RWPE1 (cell line): ENCODE measurements around the gene SCP2D1.

Experiments
- CTCF ChIA-PET: fragments of 350-600 bp; sonication (Branson Sonifier 250); formaldehyde crosslinking; extraction: SDS; loops from one replicate; lab custom pipeline; 2021; lab: Yijun Ruan, JAX
- POLR2A ChIA-PET: fragments of 400-600 bp; formaldehyde crosslinking; extraction: SDS; loops from one replicate; lab custom pipeline; 2020; ENCODE audit warnings: antibody characterized with exemption; ENCODE audit not compliant: low non-redundant PET; lab: Yijun Ruan, JAX
- DNase-seq: peaks from one replicate; pipeline ENCODE4 v3.0.0; 2012; ENCODE audit warnings: low spot score
- H3K27ac ChIP-seq: fragments of 450-650 bp; 2 replicates; pipeline ENCODE4 v1.5.1; 2017
- TF ChIP-seq, protein P1 (sequence below): fragments of 450-650 bp; conservative IDR thresholded peaks from 2 replicates; pipeline ENCODE4 v1.5.1; 2017; ENCODE audit warnings: low read depth, mild to moderate bottlenecking

SCP2D1 gene

DNA sequence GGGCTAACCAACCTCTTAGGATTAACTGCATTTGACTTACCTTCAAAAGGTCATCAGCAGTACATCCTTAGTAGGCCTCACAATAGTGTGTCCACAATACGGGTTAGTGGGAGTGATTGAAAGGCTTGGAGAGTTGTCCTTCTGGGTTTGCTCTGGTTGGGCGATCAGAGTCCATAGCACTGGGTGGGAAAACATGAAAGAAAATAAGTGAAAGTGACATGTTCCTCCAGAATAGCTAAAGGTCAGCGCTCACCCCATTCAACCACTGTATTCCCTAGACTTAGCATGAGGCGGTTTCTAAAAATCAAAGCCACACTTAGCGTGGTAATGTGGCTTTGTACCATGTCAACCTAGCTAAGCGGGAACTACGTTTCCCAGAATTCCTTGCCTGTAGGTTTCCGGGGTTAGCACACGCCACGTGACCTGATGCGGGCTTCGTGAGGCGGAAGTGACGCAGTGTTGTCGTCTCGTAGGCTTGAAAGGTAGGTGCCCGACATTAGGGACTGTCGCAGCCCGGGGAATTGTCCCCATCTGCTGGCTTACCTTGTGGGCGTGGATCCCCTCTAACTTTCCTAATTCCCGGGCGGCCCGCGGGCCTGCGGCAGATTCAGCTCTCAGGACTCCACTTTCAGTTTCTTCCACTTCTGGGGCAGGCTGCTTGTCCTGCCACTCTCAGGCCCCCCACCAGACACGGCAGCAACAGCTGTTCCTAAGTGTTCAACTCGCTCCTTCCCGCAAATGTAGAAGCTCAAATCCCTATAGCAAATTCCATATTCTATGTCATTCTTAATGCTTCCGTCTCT lies 19.8 kb upstream of the SCP2D1 start:
- CTCF ChIA-PET: interaction anchor here (0.6 to 1.2 kb wide), 3 partner anchors 156 to 412 kb away, joined by 3 to 5 read pairs (median 4); no protein-coding TSS in a partner anchor
- TF ChIP-seq, protein P1, sequence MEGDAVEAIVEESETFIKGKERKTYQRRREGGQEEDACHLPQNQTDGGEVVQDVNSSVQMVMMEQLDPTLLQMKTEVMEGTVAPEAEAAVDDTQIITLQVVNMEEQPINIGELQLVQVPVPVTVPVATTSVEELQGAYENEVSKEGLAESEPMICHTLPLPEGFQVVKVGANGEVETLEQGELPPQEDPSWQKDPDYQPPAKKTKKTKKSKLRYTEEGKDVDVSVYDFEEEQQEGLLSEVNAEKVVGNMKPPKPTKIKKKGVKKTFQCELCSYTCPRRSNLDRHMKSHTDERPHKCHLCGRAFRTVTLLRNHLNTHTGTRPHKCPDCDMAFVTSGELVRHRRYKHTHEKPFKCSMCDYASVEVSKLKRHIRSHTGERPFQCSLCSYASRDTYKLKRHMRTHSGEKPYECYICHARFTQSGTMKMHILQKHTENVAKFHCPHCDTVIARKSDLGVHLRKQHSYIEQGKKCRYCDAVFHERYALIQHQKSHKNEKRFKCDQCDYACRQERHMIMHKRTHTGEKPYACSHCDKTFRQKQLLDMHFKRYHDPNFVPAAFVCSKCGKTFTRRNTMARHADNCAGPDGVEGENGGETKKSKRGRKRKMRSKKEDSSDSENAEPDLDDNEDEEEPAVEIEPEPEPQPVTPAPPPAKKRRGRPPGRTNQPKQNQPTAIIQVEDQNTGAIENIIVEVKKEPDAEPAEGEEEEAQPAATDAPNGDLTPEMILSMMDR: no peak
- DNase-seq: peak; percentile 87
- peak overlapping the region; percentile 60 for H3K27ac ChIP-seq
- POLR2A ChIA-PET: no interaction called here

DNA sequence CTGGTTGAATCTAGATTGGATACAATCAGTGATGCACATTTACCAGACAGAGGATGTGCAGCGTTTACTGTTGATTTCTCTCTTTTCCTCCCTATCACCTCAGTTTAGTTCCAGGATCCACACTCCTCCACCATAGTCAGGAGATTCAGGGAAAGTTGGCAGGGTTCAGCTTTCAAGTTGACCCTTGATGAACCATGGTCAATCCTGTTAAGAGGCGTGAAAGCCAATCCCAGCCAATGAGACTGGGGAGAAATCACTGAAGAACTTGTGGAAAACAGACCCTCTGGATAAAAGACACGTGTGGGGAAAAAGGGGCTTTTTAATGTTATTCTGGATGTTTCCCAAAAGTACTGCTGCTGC lies 19.2 kb upstream of the SCP2D1 start:
- H3K27ac ChIP-seq: peak overlapping the region; percentile 60
- ChIA-PET POLR2A (no interaction called here), CTCF (interaction anchor here (1.1 to 1.2 kb wide), 2 partner anchors 156 to 411 kb away, joined by 4 to 5 read pairs; no protein-coding TSS in a partner anchor)
- no peak for DNase-seq
- TF ChIP-seq, protein P1: no peak

DNA sequence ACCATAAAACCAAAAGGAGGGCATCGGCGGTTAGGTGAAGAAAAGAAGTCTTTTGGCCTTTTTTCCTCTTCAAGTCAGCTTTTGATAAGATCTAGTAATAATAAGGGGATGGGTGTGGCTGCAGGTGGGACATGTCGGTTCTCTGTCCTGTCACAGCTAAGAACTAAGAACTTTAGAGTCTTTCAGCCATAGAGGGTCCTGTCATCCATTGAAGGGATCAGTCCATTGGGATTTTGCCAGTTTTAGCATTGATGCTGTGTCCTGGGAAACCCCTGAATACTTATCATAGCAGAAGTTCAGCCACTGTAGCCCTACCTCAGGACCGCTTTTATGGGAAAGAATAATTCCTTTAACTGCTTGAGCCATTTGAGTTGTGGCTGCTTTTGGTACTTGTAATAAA lies 18.2 kb upstream of the SCP2D1 start:
- H3K27ac ChIP-seq: no peak overlapping the region
- no peak for DNase-seq
- TF ChIP-seq, protein P1: no peak
- POLR2A ChIA-PET: no interaction called here
- CTCF ChIA-PET: no interaction called here

DNA sequence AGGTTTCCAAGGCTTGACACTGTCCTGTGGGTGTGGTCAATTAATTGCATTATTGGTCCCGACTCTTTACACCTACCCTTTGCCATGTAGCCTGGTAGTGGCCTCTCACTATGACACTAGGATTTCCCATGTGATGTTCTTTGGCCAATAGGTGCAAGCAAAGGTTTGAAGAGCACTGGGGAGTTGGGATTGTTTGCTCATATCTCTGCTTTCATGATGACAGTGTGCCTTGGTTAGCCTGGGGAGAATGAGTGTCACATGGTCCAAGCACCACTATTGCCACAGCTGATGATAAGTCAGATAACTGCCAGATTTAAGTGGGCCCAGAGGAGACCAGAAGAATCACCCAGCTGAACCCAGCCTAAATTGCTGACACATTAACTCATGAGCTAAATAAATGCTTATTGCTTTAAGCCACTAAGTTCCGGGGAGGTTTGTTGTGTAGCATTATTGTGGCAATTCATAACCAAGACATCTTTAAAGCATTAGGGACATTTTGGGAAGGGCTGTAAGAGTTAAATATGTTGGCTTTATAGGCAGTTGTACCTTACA lies 17.2 kb upstream of the SCP2D1 start:
- POLR2A ChIA-PET: no interaction called here
- no peak overlapping the region for H3K27ac ChIP-seq
- CTCF ChIA-PET: no interaction called here
- DNase-seq: no peak
- TF ChIP-seq, protein P1: no peak

DNA sequence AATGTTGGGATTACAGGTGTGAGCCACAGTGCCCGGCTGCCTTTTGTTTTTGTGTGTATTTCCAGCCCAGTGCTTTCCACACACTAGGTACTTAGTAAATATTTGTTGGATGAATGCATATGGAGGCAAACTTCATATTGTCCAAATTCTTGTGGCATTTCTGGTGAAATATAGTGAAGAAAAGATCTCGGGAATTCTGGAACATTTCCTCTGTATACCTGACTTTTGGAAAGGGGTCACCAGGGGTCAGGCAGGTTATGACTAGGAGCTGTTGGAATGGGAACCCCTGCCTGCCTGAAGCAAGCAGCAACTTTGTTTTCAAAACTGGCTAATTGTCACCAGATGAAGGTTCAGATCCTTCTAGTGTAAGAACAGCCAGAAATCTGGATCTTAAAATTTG lies 12.1 kb upstream of the SCP2D1 start:
- H3K27ac ChIP-seq: no peak overlapping the region
- CTCF ChIA-PET: interaction anchor here (0.7 kb wide), 1 partner anchor 9 kb away, joined by 6 read pairs; no protein-coding TSS in a partner anchor
- DNase-seq: no peak
- POLR2A ChIA-PET: no interaction called here
- TF ChIP-seq, protein P1: no peak

DNA sequence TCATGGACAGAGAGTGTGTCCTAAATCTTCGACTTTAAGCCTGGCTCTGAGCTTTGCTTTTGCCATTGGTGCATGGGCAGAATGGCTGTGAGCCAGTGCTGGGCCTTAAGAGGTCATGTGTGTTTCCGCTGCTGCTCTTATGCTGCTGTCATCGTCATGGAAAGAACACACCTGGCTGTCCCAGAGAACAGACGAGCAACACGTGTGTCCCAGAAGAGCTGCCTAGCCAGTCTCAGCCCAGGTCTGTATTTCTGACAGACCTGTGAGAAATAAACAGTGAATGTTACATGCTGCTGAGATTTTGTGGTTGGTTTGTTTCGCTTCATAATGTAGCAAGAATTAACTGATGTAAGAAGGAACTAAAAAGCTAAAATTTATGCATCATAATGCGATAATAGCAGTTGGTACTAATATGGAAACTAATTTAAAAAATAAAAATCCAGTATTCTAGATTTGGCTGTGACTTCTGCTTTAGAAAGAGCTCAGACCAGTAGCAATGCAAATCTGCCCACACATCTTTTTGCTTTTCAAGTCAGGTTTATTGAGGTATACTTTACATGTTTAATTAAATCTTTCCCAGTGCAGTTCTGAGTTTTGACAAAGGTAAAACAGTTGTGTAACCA lies 11.5 kb upstream of the SCP2D1 start:
- ChIA-PET CTCF (interaction anchor here (0.7 kb wide), 2 partner anchors 8 to 164 kb away, joined by 3 to 6 read pairs; no protein-coding TSS in a partner anchor), POLR2A (interaction anchor here (0.6 kb wide), 1 partner anchor 49 kb away, joined by 3 read pairs; no protein-coding TSS in a partner anchor)
- TF ChIP-seq, protein P1: no peak
- no peak overlapping the region for H3K27ac ChIP-seq
- no peak for DNase-seq
